Measurements from ENCODE around the gene POLE.

The POLE gene

DNA sequence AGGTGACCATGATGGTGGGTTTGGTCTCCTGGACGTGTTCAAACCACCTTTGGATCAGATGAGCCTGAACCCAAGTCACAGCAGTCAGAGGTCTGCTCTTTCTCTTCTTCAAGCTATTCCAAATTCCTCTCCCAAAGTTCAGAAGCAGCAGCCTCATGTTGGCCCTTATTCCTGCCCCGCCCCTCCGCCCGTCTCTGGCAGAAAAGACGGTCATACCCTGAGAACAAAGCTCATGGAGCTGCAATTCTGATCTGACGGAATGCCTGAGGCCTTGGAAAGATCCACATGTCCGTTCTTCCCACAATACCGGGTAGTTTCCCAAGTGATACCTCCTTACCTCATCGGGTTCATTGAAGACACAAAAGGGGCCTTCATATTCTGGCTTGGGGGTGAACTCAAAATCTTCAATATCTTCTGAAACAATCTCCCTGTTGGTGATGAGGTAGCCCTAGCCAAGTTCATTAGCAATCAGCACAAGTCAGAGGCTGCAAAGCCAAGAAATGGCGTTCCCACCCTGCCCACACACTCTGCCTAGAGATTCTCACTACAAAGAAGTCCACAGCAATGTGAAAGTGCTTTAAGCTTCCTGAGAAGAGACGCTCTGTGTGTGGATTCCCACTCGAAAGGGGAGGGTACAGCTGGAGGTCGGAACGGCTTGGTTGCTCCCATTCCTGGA is 11.2 kb downstream of the POLE start:
- DNase-seq = no peak

DNA sequence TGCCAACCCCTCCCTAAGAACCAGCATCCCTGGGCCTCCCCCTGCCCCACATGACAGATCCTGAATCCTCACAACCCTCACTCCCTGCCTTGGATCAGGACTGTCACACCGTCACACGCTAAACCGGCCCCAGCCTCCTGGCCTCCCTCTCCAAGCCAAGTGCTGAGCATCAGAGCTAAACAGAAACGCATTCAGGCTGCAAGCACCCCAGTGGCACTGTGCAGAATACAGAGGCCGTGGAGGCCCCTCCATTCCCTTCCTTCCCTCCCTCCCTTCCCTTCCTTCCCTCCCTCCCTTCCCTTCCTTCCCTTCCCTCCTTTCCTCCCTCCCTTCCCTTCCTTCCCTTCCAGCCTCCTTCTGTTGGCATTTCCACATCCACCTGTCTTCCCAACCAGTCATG is 12.6 kb downstream of the POLE start:
- DNase-seq = no peak

DNA sequence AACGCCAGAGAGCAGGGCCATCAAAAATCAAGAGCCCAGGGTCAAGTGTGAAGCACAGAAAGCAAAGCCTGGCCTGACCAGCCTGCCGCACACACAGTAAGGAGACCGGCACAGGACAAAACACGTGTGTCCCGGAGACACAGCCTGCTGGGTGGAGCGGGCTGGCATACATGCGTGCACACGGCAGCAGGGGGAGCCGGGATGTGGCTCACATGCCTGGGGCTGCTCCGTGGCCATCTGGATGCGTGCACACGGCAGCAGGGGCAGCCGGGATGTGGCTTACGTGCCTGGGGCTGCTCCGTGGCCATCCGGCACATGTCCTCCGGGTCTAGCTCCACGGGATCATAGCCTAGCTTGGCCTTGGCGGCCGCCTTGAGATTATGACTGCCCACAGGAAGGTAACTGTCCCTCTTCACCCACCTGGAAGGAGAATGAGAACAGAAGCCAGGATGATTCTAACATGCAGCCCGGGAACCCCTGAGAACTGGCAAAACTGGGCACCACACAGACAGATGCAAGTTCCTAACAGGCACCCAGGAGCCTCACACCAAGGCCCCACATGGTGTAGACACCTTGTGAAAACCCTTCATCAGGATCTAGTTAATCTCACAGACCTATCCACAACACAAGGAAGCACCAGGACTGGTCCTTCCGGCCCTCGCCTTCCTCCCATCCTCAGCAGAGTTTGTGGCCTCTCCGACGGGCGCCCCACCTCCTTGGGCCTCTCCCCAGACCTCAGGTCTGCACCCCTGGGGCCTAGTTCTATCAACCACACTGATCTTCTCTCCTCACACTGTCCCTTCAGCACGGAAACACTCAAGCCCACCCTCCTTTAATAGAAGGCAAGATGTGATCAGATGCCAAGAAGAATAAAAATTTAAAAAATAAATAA is 13.6 kb downstream of the POLE start:
- DNase-seq = no peak

DNA sequence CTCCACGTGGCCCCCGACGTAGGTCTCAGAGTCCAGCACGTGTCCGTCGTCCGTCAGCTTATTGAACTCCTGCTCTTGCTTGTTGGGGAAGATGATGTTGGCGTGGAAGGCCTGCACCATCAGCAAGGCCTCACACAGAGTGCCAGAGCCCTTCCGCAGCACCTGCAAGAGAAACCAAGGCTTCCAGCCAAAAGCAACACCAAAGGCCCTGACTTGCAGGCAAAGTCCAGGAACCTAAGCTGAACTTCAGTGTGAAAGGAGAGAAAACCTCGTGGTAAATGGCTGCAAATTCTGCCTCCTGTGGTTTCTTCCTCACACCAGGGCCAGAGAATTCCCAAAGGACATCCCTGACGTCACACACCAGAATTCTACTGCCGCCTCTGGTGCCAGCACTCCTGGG is 14.5 kb downstream of the POLE start:
- DNase-seq = no peak

DNA sequence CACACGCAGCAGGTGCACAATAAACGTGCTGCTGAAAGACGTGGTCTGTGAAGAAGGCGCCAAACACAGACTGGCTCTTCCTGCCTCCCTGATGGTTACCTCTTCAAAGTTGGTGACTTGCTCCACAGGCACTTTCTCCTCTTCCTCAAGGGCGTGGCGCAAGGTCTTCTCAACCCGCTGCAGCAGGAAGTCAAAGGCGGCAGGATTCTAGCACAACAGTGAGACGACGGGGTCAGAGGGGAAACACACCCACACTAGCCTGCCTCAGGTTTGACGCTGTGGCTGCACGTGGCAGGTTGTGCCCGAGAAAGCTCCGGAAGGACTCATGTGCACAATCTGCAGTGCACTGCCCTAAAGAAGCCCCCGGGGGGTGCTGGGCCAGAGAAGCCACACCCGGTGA is 15.0 kb downstream of the POLE start:
- DNase-seq = no peak

DNA sequence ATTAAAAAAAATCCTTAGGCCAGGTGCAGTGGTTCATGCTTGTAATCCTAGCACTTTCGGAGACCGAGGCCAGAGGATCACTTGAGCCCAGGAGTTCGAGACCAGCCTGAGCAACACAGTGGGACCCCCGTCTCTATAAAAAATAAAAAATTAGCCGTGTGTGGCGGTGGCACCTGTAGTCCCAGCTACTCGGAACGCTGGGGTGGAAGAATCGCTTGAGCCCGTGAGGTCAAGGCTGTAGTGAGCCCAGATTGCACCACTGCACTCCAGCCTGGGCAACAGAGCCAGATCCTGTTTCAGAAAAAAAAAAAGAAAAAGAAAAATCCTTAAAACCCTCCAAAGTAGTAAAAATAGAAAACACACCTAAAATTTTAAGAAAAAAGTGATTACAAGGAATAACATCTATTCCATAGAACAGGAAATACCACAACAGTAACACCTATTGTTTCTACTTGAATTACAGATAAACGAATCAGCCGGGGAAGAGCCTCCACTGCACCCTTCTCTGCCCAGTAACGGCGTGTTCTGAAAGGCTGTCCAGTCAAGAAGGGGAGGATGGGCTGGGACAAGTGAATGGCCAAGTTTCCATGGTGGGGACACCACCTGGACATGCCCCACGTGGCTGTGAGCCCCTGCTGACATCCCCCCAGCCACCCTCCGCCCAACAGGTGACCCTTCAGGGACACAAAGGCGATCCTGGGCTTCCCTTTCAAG is 17.8 kb downstream of the POLE start:
- no peak for DNase-seq

DNA sequence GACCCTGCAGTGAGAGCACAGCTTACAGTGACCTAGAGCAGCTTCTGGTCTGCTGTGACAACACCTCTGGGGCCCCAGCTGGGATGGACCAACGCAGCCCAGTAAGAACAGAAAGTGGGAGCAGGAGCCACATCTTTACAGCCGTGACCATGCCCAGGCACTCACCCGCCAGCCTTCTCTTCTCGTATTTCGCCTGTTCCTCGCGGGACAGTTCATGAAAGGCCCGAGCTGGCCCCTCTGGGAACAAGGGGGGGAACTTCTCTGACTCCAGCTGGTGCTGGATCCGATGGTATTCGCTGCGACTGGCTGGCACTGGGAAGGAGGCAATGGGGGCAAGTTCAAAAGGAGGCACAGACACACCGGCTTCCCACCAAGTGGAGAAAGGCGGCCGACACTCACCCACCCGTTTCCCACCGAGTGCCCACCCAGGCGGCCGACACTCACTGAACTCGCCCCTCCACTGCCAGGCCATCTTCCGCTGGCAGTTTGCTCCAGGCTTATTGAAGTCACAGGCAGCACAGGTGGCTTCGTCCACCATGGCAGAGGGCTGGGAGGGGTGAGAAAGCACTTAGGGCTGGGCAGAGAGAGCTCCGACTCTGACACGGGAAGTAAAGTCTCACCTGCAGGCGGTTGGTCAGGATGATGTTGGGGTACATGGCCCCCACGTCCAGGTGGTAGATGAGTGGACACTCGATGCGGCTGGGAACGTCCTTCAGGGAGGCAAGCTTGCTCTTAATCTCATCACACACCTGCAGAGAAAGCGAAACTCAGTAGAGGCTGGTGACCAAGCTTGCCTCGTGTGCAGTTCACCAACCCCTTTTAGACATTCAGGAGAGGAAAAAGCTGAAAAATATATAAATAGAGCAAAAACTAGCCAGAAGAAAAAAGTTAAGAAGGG is 18.7 kb downstream of the POLE start:
- DNase-seq = no peak

DNA sequence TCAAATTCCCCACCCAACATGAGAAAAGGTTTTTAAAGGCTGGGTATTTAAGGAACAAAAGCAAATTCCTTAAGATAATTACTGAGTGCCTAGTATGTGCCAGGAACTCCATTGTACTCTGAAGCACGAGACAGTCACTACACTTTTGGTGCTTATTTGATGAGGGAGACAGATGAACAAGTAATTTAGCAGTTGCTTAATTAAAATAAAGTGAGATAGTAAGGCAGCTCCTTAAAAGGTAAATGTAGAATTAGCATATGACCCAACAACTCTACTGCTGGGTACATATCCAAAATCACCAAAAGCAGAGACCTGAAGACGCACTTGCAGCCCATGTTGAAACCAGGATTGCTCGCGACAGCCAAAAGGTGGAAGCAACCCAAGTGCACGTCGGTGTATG is 21.3 kb downstream of the POLE start:
- no peak for DNase-seq

DNA sequence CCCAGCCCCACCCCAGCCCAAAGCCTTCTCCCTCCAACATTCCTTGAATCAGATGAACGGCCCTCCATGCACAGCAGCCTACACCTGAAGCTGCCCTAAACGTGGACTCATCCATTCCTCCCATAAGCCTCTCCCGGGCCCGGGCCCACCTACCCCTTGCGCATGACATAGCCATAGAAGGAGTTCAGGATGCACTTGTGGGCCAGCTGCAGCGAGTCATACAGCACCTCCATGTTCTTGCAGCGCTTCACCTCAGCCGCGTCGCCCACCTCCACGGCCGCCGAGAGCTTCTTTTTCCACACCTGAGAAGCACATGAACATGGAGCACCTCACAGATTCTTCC is 22.0 kb downstream of the POLE start:
- DNase-seq = no peak

DNA sequence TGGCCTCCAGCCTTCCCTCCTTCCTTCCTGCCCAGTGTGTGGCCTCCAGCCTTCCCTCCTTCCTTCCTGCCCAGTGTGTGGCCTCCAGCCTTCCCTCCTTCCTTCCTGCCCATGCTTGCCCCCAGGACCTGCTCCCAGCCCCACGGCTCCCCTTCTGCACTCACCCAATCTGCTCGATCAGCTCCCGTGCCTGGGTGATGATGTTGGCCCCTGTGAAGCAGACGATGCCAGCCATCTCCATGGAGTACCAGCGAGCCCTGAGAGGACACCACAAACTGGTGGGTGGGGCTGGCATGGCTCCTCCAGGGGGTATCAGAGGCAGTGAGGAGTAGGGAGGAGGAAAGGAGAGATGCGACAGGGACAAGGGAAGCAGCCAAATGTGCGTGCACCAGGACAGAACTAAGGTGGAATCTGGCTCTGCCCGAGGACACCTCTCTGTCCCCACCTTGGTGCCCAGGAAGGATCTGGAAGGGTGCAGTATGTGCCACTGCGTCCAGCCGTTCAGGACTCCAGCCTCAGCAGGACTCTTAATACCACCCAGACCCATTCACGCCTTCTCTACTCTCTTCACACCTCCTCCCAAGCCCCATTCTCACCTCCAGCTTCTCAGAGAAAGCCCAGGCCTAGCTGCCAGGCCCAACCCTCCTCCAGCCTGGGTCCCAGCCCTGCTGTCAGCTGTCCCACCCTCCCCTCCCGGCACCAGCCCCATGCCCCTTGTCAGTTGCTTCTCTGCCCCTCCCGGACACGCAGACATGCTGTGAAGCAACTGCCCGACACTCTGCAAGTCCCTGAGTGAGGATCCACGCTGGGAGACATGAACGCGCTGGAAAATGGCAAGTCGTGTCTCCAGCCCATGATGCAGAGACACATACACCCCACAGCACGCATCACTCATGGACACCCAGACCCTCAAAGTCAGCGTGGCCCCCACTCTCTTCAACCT is 22.7 kb downstream of the POLE start:
- no peak for DNase-seq

DNA sequence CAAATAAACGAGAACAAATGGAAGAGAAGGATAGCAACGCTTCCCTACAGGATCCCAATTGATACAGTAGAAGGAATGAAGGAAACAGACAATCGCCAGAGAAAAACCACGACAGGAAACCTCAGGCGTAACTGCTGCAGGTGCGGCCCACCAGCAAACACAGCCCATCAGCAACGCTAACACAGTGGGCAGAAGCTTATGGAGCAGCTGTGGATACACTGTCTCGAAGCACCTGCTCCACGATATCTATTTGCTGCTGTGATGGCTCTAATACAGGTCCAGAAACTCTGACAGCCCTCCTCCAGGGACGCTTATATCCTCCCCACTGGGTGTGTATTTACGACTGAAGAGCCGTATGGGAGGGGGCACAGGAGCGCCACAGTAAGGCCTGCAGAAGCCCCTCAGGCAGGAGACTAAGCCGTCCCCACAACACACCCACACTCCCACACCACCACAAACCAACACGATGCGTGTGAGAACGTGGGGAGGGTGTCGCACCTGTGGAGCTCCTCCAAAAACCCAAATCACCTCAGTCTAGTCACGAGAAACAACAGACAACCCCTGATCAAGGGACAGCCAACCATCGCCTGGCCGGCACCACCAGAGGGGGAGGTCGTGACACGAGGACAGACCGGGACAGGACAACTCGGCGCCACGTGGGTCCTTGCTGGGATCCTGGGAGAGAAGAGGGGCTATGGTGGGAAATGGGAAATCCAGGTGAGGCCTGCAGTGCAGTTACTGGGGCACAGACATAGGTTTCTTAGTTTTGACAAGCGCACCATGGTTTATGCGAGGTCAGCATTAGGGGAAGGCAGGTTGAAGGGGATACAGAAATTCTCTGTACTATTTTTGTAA is 24.0 kb downstream of the POLE start:
- DNase-seq = no peak

DNA sequence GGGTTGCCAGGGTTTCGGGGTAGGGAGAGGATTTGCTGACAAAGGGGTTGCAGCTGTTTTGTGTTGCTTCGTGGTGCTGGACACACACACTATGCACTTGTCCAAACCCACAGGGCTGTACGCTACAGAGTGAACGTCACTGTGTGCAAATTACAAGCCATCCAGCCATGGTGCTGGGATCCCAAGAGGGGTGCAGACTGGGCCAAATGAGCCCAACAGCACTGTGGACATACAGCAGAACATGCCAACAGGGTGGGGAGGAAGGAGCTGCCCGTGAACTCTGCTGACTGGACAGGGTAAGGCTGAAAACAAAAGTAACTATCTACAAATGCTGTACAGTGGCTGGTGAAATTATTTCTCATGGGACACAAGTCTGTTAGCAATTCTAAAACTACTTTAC is 25.2 kb downstream of the POLE start:
- DNase-seq = no peak

DNA sequence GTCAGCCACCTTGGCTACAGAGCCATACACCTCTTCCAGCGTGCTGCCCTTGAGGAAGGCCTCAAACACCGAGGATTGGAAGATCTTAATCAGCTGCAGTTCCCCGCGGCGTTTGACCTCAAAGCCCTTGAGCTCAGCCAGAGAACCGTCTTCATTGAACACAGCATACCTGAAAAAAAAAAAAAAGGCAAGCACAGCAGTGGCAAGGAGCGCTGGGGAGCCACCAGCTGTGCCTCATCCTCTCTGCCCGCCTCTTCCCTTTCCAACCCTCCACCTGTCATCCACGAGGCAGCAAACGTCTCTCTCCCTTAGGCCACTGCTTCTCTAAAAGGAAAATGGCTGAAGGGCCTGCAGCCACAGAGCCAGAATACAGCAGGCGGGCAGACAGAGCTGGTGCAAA is 26.1 kb downstream of the POLE start:
- DNase-seq = no peak

DNA sequence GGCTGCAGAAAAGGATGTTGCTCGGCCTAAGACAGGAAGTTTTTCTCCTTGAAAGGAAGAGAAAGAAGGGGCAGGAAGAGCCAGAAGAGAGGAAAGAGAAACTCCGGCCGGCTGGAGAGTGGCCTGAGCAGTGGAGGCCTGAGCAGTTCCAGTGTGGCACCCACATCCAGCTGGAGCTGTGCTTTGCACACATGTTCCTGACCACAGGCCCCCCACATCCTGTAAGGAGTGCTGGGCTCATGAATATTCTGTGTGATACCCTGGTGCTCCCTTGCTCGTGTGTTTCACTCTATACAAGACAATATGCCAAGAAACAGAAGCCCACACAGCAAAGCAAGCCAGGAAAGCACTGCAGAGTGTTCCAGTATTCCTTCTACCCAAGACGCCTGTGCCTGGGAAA is 27.1 kb downstream of the POLE start:
- DNase-seq = no peak

DNA sequence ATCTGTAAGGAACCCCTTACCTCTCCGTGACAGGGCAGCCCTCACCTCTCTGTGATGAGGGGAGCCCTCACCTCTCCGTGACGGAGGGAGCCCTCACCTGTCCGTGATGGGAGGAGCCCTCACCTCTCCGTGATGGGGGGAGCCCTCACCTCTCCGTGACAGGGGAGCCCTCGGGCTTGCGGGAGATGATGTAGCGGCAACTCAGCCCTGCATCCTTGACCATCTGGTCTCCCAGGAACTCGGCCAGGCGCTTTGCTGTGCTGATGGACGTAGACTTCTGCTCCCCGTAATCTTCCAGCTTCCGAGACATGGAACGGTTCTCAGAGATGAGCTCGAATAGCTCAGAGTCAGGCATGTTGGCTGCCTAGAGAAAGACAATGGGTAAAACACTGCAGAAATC is 28.0 kb downstream of the POLE start:
- no peak for DNase-seq

DNA sequence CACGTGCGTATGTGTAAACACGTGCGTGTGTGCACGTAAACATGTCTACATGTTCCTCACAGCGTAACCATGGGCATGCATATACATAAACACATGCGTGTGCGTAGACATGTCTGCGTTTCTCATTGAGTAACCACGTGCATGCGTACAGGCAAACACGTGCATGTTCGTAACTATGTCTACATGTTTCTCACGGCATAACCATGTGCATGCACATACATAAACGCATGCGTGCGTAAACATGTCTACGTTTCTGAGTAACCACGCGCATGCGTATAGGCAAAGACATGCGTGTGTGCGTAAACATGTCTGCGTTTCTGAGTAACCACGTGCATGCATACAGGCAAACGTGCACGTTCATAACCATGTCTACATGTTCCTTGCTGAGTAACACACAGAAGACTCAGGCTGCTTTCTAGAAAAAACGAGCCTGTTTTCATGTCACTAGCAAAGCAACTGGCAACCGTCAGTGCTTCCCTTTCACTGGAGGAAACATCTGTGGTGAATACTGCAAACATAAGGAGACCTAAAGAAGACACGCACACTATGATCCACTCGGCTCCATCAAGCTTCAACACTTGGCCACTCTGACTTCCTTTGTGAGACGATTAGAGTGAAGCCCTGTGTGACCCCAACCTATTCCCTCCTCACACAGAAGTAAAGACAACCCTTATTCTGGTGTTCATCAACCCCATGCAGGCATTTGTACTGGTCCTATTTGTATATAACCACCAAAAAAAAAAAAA is 28.8 kb downstream of the POLE start:
- DNase-seq = no peak

DNA sequence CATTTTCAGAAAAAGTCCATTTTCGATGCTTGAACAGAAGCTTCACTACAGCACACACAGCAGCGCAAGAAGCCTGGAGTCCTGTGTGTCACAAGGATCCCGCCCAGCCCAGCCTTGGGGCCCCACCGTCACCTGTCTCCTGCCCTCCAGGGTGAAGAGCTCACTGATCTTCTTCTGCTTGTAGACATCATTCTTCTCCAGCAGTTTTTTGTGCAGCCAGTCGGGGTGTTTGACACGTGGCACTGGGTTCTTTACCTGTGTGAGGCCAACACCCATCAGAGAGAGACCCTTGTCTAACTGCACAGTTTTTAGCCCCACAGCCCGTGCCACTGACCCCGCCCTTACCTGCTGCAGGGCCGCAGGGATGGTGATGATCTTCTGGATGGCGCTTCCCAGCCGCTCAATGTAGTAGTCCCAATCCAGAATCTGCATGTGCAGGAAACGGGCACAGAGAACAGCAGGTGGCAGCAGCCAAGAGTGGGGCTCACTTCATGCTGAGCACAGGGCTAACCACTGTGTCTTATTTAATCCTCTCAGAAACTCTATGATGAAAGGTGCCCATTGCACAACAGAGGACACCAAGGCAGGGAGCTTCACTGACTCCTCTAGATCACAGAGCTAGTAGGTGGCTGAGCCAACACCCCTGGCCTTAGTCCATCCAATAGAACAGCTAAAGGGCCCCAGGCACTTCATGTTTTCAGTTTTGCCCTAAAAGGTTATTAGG is 30.0 kb downstream of the POLE start:
- no peak for DNase-seq

DNA sequence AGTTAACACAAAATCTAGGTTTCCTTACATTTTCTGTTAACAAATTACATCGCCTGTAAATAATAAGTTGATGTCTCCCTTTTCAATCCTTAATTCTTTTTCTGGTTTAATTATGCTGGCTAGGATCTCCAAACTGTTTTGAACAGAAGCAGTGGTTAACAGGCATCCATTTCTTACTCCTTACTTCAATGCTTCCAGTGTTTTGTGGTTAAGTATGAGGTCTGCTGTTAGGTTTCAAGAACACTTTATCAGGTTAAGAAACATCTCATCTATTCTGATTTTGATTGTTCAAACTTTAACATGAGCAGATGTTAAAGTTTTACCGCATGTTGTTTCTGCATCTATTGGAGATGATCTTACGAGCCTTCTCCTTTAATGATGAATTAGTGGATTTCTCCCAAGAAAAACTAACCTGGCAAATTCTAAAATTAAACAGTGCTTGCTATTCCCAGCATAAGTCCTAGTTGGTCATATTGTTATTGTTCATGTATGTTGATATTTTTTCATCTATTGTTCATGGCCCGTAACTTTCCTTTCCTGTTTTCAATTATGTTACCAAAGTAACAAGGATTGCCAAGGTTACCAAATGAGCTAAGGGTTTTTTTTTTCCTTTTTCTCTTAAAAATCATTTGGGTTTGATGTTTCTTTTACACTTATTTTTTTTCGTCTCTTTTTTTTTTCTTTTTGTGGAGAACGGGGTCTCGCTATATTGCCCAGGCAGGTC is 33.4 kb downstream of the POLE start:
- no peak for DNase-seq
